ENCODE results near the gene CMTM3.

- TF ChIP-seq, protein P1, sequence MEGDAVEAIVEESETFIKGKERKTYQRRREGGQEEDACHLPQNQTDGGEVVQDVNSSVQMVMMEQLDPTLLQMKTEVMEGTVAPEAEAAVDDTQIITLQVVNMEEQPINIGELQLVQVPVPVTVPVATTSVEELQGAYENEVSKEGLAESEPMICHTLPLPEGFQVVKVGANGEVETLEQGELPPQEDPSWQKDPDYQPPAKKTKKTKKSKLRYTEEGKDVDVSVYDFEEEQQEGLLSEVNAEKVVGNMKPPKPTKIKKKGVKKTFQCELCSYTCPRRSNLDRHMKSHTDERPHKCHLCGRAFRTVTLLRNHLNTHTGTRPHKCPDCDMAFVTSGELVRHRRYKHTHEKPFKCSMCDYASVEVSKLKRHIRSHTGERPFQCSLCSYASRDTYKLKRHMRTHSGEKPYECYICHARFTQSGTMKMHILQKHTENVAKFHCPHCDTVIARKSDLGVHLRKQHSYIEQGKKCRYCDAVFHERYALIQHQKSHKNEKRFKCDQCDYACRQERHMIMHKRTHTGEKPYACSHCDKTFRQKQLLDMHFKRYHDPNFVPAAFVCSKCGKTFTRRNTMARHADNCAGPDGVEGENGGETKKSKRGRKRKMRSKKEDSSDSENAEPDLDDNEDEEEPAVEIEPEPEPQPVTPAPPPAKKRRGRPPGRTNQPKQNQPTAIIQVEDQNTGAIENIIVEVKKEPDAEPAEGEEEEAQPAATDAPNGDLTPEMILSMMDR (IDR thresholded peaks at IDR 0.05) = no peak
- TF ChIP-seq POLR2A (IDR thresholded peaks at IDR 0.05) = no peak
Measured at GRCh38 chr16:66661210-66661560, 56.7 kb downstream of the CMTM3 start.
